ENCODE data around the gene GLT1D1. TPM values are rescaled to one million over a fixed set of nuclear protein-coding genes. Genes with fewer than 3 reads are reported as not detected.

Gene GLT1D1
- total RNA-seq, 1 donor from 2014 or later, result not detected

- DNase-seq (ENCODE audit: low read depth), result no peak
Measured at GRCh38 chr12:128853600-128854197, 421 bp downstream of the GLT1D1 start.

DNA sequence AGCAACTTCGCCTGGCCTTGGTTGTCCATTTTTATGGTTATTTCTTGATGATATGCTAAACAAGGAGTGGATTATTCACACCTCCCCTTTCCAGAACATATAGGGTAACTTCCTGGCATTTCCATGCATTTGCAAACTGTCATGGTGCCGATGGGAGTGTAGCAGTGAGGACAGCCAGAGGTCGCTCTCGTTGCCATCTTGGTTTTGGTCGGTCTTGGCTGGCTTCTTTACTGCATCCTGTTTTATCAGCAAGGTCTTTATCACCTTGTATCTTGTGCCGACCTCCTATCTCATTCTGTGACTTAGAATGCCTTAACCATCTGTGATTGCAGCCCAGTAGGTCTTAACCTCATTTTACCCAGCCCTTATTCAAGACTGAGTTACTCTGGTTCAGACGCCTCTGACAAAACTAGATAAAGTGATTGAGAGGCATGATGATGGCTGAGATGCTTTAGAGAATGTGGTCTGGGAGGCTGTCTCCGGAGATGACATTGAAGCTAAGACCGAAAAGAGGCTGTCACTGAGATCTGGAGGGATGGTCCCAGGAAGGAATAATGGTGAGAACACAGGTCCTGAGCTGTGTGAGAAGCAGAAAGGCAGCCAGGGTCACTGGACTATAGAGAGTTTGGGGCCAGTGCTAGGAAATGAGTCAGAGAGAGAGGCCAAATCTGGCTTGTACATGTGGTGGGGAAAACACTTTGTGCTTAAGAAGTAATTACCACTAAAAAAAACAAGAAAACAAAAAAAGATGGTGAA, 2.9 kb downstream of the GLT1D1 start:
- no peak for DNase-seq (ENCODE audit: low read depth)

GRCh38 chr12:128856791-128857078, 3.5 kb downstream of the GLT1D1 start:
- no peak for DNase-seq (ENCODE audit: low read depth)

- DNase-seq (ENCODE audit: low read depth), result no peak
Measured at GRCh38 chr12:128857133-128857763, 4.0 kb downstream of the GLT1D1 start.

- DNase-seq (ENCODE audit: low read depth), result no peak
Measured at GRCh38 chr12:128859311-128859710, 6.0 kb downstream of the GLT1D1 start.

- no peak for DNase-seq (ENCODE audit: low read depth)
Measured at GRCh38 chr12:128861226-128862016, 8.1 kb downstream of the GLT1D1 start.

DNA sequence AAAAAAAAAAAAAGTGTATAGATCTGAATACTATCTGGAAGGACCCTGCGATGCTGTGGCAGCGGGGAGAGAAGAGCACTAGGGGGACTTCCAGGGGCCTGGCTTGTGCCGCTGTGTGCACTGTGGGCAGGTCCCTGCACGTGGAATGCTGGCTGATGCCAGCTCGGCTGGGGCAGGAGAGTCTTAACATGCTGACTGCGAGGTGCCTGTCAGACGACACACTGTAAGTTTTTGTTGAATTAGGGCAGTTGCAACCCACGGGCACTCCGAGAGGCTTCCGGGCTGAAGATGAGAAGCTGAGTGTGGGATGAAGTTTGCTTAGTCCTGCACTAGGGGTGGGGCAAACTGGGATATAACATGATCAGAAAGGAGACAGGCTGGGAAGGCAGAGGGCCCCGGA, 10.7 kb downstream of the GLT1D1 start:
- DNase-seq (ENCODE audit: low read depth), result no peak

- no peak for DNase-seq (ENCODE audit: low read depth)
Measured at GRCh38 chr12:128864516-128865186, 11.4 kb downstream of the GLT1D1 start.

GRCh38 chr12:128867466-128867865, 14.2 kb downstream of the GLT1D1 start:
- no peak for DNase-seq (ENCODE audit: low read depth)

DNA sequence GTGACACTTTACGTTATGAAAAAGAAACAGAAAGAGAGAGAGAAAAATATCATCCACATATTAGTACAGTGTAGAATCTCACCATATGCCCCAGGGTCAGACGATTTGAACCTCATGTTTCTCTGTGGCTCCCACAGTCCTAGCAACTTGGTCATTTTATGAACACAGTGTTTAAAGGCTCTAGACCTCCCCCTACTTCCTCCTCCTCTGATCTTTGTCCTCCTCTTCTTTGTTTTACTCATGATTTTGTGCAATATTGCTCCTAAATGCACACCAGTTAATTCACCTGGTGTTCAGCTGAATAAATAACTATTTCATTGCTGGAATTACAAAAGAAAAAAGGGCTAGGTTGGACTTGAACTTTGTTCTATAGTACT, 18.2 kb downstream of the GLT1D1 start:
- no peak for DNase-seq (ENCODE audit: low read depth)

- no peak for DNase-seq (ENCODE audit: low read depth)
Measured at GRCh38 chr12:128872303-128872702, 19.0 kb downstream of the GLT1D1 start.

DNA sequence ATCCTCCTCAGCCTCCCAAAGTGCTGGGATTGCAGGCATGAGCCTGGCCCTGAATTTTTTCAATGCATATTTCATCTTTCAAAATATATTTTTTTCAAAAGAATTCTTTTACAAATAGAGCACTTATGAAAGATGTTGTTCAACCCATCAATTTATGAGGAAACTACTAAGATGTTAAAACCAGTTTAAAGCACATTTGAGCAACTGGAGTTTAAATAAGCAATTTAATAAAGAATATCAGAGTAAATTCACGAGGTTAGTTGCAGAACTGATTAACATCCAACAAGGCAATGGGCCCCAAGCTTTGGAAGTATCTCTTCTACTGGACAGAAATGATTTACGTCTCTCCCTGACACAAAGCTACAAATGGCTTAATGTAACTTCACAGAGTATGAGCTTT, 23.3 kb downstream of the GLT1D1 start:
- DNase-seq (ENCODE audit: low read depth), result no peak

DNA sequence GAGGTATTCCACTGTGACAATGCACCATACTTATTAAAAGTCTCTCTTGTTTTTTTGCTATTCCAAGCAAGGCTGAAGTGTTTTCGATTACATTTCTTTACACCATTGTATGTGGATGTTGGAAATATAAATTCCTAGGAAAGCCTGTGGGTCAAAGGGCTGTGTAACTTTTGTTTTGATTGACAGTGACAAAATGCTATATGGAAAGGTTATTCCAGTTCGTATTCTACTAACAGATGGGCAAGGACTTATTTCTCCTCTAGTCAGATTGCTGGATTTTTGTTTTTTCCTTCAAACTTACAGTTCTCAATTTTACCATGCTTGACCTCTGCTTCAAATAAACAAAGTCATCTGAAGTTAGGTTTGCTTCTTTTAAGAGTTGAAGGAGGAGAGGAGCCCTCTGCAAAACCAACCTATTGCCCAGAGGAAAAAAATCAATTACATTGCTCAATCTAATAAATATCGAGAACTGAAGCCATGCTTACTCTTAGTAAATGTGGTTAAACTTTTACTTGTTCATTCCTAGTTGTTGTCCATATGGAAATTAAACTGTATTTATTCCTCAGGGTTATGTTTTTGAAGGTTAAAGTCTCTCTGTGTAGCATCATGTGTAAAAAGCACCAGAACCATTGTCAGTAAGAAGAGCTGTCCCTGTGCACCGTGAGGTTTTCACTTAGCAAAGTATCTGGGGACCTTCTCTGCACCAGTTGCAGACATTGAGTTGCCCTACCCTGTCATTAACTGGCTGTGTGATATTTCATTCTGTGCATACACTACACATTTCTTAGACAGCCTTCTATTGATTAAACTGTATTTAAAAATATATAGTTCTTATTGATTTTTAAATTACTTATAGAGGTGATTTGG, 26.9 kb downstream of the GLT1D1 start:
- no peak for DNase-seq (ENCODE audit: low read depth)

- DNase-seq (ENCODE audit: low read depth), result no peak
Measured at GRCh38 chr12:128891856-128892255, 38.6 kb downstream of the GLT1D1 start.

DNA sequence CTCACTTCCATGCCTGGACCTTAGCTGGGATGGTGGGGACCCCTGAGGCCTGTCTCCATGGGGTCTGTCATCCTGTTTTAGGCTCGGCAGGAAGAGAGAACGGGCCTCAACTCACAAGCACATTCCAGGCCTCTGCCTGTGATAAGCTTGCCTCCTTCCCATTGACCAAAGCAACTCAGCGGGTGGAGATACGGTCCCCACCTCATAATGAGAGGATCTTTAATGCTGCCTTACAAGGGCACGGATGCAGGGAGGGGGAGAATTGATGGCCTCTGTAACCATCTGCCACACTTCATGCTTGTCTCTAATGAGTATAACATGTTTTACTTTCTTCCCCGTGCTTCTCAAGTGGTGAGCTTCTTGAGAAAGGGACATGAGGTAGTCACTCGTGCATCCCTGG, 50.0 kb downstream of the GLT1D1 start:
- DNase-seq (ENCODE audit: low read depth), result no peak

GRCh38 chr12:128905003-128905544, 51.8 kb downstream of the GLT1D1 start:
- no peak for DNase-seq (ENCODE audit: low read depth)

- no peak for DNase-seq (ENCODE audit: low read depth)
Measured at GRCh38 chr12:128906485-128907137, 53.3 kb downstream of the GLT1D1 start.

DNA sequence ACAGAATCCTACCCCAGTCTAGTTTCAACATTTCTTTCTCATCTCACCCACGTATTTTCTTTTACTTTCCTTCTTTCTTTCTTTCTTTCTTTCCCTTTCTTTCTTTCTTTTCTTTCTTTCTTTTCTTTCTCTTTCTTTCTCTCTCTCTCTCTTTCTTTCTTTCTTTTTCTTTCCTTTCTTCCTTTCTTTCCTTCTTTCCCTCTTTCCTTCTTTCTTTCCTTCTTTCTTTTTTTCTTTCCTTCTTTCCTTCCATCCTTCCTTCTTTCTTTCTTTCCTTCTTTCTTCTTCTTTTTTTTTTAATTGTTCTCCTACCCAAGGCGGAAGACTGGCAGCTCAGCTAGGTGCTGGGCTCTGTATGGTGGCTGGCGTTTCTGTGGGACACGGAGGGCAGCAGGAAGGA, 55.0 kb downstream of the GLT1D1 start:
- DNase-seq (ENCODE audit: low read depth), result no peak

DNA sequence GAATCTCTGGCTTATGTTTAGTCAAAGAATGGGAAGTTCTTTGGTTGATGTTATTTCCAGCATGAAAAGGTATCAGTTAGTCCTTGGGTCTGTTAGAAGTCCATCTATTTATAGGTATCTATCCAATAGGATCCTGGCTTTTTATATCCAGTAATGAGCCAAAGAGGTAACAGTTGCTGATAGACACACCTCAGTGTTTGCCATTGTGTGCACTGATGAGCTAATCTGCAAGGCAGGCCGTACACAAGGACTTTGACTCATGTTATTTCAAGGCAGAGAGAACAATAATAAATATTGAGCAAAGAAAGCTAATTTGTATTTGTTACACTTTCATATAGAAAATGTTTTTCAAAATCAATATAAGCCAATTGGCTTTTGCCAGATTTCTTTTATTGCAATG, 56.4 kb downstream of the GLT1D1 start:
- no peak for DNase-seq (ENCODE audit: low read depth)

DNA sequence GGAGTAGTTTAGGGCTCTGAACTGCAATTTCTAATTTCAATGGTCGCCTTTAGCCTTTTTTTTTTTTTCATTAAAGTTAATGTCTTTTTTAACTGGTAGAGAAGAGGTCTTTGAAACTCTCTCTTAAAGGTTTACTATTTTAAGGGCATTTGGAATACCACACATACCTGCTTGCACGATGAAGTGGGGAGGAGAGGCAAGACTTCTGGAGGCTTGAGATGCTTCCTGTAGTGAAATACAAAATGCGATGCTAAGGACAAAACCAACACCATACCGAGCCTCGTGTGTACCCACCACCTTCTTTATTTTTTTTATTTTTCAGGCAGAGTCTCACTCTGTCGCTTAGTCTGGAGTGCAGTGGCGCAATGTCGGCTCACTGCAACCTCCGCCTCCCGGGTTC, 57.4 kb downstream of the GLT1D1 start:
- no peak for DNase-seq (ENCODE audit: low read depth)

All from myocyte (in vitro differentiated cells).